GM12878 (cell line): ENCODE measurements around the gene RIPK3. TPM values are rescaled to one million over a fixed set of nuclear protein-coding genes. Genes with fewer than 3 reads are reported as not detected.

Experiments
- ATAC-seq: fragments of 200-7000 bp; cut with Tn5 transposase; 3 replicates; pipeline ENCODE4 v1.9.1; 2020; ENCODE audit warnings: mild to moderate bottlenecking, moderate library complexity
- BruUV-seq: library from RNA; stranded (reverse); fragments of 400-500 nt; replicated peaks from 2 replicates; lab custom pipeline; 2021; lab: Mats Ljungman, UMichigan
- CTCF ChIA-PET: fragments of 300-600 bp; sonication (Branson Sonifier 250); formaldehyde crosslinking; extraction: SDS; loops from one replicate; lab custom pipeline; 2021; ENCODE audit warnings: inconsistent platforms; lab: Yijun Ruan, JAX
- POLR2A ChIA-PET: fragments of 350-600 bp; formaldehyde crosslinking; extraction: SDS; loops from one replicate; lab custom pipeline; 2021; ENCODE audit warnings: inconsistent platforms; lab: Charles Lee
- RAD21 ChIA-PET: fragments of 300-600 bp; sonication (Branson Sonifier 250); formaldehyde crosslinking; loops from one replicate; lab custom pipeline; 2023; ENCODE audit warnings: antibody characterized with exemption; ENCODE audit not compliant: unreplicated experiment; lab: Charles Lee
- SMC1A ChIA-PET: fragments of 300-600 bp; sonication (Branson Sonifier 250); formaldehyde crosslinking; loops from one replicate; lab custom pipeline; 2023; ENCODE audit not compliant: unreplicated experiment, uncharacterized antibody; lab: Charles Lee
- DNase-seq: peaks from one replicate; pipeline ENCODE4 v3.0.0-alpha.2; 2011; ENCODE audit warnings: low read depth, low spot score
- FAIRE-seq: peaks from 3 replicates; lab custom pipeline; 2011; peaks lifted over from hg19 to GRCh38; lab: Jason Lieb, UNC
- H2AFZ ChIP-seq: 2 replicates; pipeline ENCODE4 v1.6.0; 2011; ENCODE audit warnings: low read depth, low read length, control low read depth; ENCODE audit not compliant: control insufficient read depth
- H3K27ac ChIP-seq: 2 replicates; pipeline ENCODE4 v1.5.1; 2011; ENCODE audit warnings: control low read depth; ENCODE audit not compliant: control insufficient read depth, insufficient read depth
- H3K27me3 ChIP-seq, 2 experiments: replicated peaks in 1 of 2; 2 replicates each; pipeline versions ENCODE4 v1.6.0 to v1.6.1; 2011; ENCODE audit warnings: low read length in 1 of 2; ENCODE audit not compliant: control insufficient read depth in 2 of 2, insufficient read depth in 2 of 2
- H3K36me3 ChIP-seq, 2 experiments: 2 replicates each; pipeline ENCODE4 v1.5.1; 2011; ENCODE audit warnings: low read length in 1 of 2; ENCODE audit not compliant: control insufficient read depth in 2 of 2, insufficient read depth in 2 of 2
- H3K4me1 ChIP-seq: 2 replicates; pipeline ENCODE4 v1.6.1; 2011; ENCODE audit warnings: mild to moderate bottlenecking, low read length, moderate library complexity, mixed read lengths; ENCODE audit not compliant: control insufficient read depth, insufficient read depth
- H3K4me2 ChIP-seq: 2 replicates; pipeline ENCODE4 v1.6.0; 2011; ENCODE audit warnings: control low read depth; ENCODE audit not compliant: control insufficient read depth, insufficient read depth
- H3K4me3 ChIP-seq: fragments of 200-600 bp; sonication (generic); 2 replicates; pipeline ENCODE4 v1.5.1; 2016
- H3K79me2 ChIP-seq: 2 replicates; pipeline ENCODE4 v1.6.0; 2011; ENCODE audit warnings: low read length; ENCODE audit not compliant: control insufficient read depth, insufficient read depth
- H3K9ac ChIP-seq: 2 replicates; pipeline ENCODE4 v1.8.0; 2011; ENCODE audit warnings: low read length, control low read depth, mixed read lengths; ENCODE audit not compliant: control insufficient read depth, insufficient read depth
- H3K9me3 ChIP-seq: replicated peaks from 3 replicates; pipeline ENCODE4 v1.5.1; 2011; ENCODE audit warnings: mild to moderate bottlenecking, low read length; ENCODE audit not compliant: control insufficient read depth, insufficient read depth
- H4K20me1 ChIP-seq: 2 replicates; pipeline ENCODE4 v1.6.0; 2011; ENCODE audit not compliant: control insufficient read depth, insufficient read depth
- IKZF2 ChIP-seq, 2 experiments: fragments of 450-650 bp; IDR thresholded peaks; 2 replicates each; pipeline ENCODE4 v1.6.1; 2017; ENCODE audit warnings: mild to moderate bottlenecking in 2 of 2, moderate library complexity in 2 of 2
- JUNB ChIP-seq: IDR thresholded peaks from 2 replicates; pipeline ENCODE4 v1.6.1; 2016; ENCODE audit warnings: antibody characterized with exemption, mild to moderate bottlenecking
- PAX8 ChIP-seq: fragments of 450-650 bp; IDR thresholded peaks from 2 replicates; pipeline ENCODE4 v1.6.1; 2017; ENCODE audit warnings: mild to moderate bottlenecking, moderate library complexity
- ZBTB33 ChIP-seq: fragments of 450-650 bp; IDR thresholded peaks from 2 replicates; pipeline ENCODE4 v1.6.1; 2017; ENCODE audit warnings: mild to moderate bottlenecking
- WGBS: methylation state at CpG from one replicate; pipeline ENCODE4 v1.1.6; 2016; ENCODE audit warnings: low lambda C conversion rate; ENCODE audit not compliant: insufficient replicate concordance, insufficient coverage; ENCODE audit errors: missing lambda C conversion rate; 5-methylcytosine and 5-hydroxymethylcytosine counted together
- in situ Hi-C: fragments of 300-500 bp; cut with MboI; formaldehyde crosslinking; loops from 9 replicates; pipeline ENCODE4 v1.14.3; 2018; ENCODE audit warnings: mixed read lengths
- intact Hi-C: fragments of 100-400 bp; cut with micrococcal nuclease; formaldehyde crosslinking; loops from one replicate; pipeline ENCODE4 v1.14.2; 2022; ENCODE audit not compliant: unreplicated experiment
- polyA plus RNA-seq, 11 experiments: library from polyadenylated mRNA; depleted of rRNA in 4 of 11; unstranded in 6 of 11; stranded (reverse) in 5 of 11; fragments of >200 nt; fragmentation: Nextera tagmentation in 4 of 11; fragmentation: Illumina TruSeq in 1 of 11; extraction: Ambion mirVana in 4 of 11; extraction: Trizol in 1 of 11; gene quantifications; 1 replicate in 1 of 11; 2 replicates in 10 of 11; pipeline versions ENCODE4 v1.2.1 to v1.2.3, GENCODE V29; 2011 to 2016; ENCODE audit warnings: inconsistent platforms in 2 of 11, missing spikeins in 2 of 11, low read depth in 1 of 11
- total RNA-seq, 4 experiments: library from RNA; depleted of rRNA in 3 of 4; stranded (reverse); fragments of >200 nt in 3 of 4; fragmentation: Illumina TruSeq in 1 of 4; extraction: Trizol in 1 of 4; gene quantifications; 2 replicates each; pipeline versions ENCODE4 v1.2.1 to v1.2.3, GENCODE V29; 2013 to 2021

RIPK3 gene
- total and polyA plus RNA-seq, 10 of the 15 experiments (the other 5 are each of a cell fraction or from before 2014, with no cell fraction given), result 2.0 to 13.6 (median 8.1) TPM

GRCh38 chr14:24382064-24382371 lies 42.2 kb upstream of the RIPK3 start:
- no peak overlapping the region for H3K4me2 ChIP-seq
- H3K79me2 ChIP-seq, result no peaks in the 10 kb centered on the region
- 19% methylated on average over 4 of the region's 4 CpGs for WGBS
- H3K9me3 ChIP-seq, result no peaks in the 10 kb centered on the region
- DNase-seq (no peak), ATAC-seq (no peak), FAIRE-seq (no peak)
- no peaks in the 10 kb centered on the region for H3K36me3 ChIP-seq
- H3K9ac ChIP-seq, result no peak overlapping the region
- no peak overlapping the region for H2AFZ ChIP-seq
- RAD21 ChIA-PET, result interaction anchor here (1.1 to 1.5 kb wide), 2 partner anchors 16 to 50 kb away, joined by 3 to 7 read pairs; no protein-coding TSS in a partner anchor
- H3K4me1 ChIP-seq, result no peaks in the 10 kb centered on the region
- BruUV-seq, result no TSS peak
- no peaks in the 10 kb centered on the region for H4K20me1 ChIP-seq
- POLR2A ChIA-PET, result interaction anchor here (1.2 kb wide), 1 partner anchor 14 kb away, joined by 3 read pairs; the partner anchor contains the start of gene NFATC4
- SMC1A ChIA-PET, result interaction anchor here (1.4 kb wide), 1 partner anchor 29 kb away, joined by 4 read pairs; no protein-coding TSS in a partner anchor
- no peaks in the 10 kb centered on the region; a peak in 1 of 4 replicates for H3K27me3 ChIP-seq
- no peak for TF ChIP-seq ZBTB33
- TF ChIP-seq IKZF2 (IDR thresholded peaks at IDR 0.05), result no peak
- no peak for TF ChIP-seq PAX8
- no peak for TF ChIP-seq JUNB
- no peak overlapping the region for H3K4me3 ChIP-seq
- CTCF ChIA-PET, result interaction anchor here (1.4 to 1.6 kb wide), 3 partner anchors 17 to 75 kb away, joined by 3 to 5 read pairs (median 3); no protein-coding TSS in a partner anchor
- in situ Hi-C loops (no loop called here), intact Hi-C loops (no loop called here)
- H3K27ac ChIP-seq, result no peak overlapping the region
